Body of pancreas (tissue), 4 donors: ENCODE measurements around the gene GLIS1. TPM values are rescaled to one million over a fixed set of nuclear protein-coding genes. Genes with fewer than 3 reads are reported as not detected.

Experiments
- ATAC-seq: fragments of 150-250 bp; one replicate; pipeline ENCODE4 v1.9.1; 2016
- DNase-seq, 4 donors: peaks; one replicate each; pipeline ENCODE4 v3.0.0-alpha.2; 2019
- H3K27ac ChIP-seq, 4 donors: fragments of 200-600 bp; sonication (generic); 1 replicate in 3 of 4; 2 replicates in 1 of 4; pipeline versions ENCODE4 v1.5.1 to v1.6.1; 2016 to 2019; ENCODE audit warnings: mild to moderate bottlenecking in 1 of 4, mixed read lengths in 1 of 4, moderate library complexity in 1 of 4
- H3K27me3 ChIP-seq, 2 donors: fragments of 200-600 bp; sonication (generic); one replicate each; pipeline ENCODE4 v1.6.0; 2016; ENCODE audit warnings: mild to moderate bottlenecking in 1 of 2
- H3K36me3 ChIP-seq, 2 donors: fragments of 200-600 bp; sonication (generic); replicated peaks in 1 of 2; 2 replicates each; pipeline ENCODE4 v1.5.1; 2016; ENCODE audit warnings: low read depth in 2 of 2; ENCODE audit not compliant: insufficient read depth in 1 of 2
- H3K4me1 ChIP-seq: fragments of 200-600 bp; sonication (generic); one replicate; pipeline ENCODE4 v1.6.0; 2016
- H3K4me3 ChIP-seq, 2 donors: fragments of 200-600 bp; sonication (generic); 1 replicate in 1 of 2; 2 replicates in 1 of 2; pipeline ENCODE4 v1.5.1; 2016 to 2019
- H3K9me3 ChIP-seq, 3 donors: fragments of 200-600 bp; sonication (generic); 1 replicate in 2 of 3; 2 replicates in 1 of 3; pipeline ENCODE4 v1.5.1; 2016
- POLR2A ChIP-seq, 3 donors: fragments of 450-650 bp; IDR thresholded peaks; one replicate each; pipeline ENCODE4 v1.6.1; 2016; ENCODE audit warnings: antibody characterized with exemption in 3 of 3, mild to moderate bottlenecking in 2 of 3
- WGBS, 2 donors: methylation state at CpG; one replicate each; pipeline ENCODE4 v1.1.5; 2017; 5-methylcytosine and 5-hydroxymethylcytosine counted together
- intact Hi-C: fragments of 100-400 bp; cut with DNase I; formaldehyde crosslinking; loops from one replicate; pipeline ENCODE4 v1.15.1; 2023
- total RNA-seq, 2 donors: library from RNA; depleted of rRNA; stranded (reverse); fragments of >200 nt; gene quantifications; one replicate each; pipeline ENCODE4 v1.1.0, GENCODE V29; 2016
- TF ChIP-seq, protein P1 (sequence below), 7 experiments: fragments of 450-650 bp in 4 of 7; fragments of 200-600 bp in 3 of 7; sonication (generic) in 3 of 7; IDR thresholded peaks; one replicate each; pipeline ENCODE4 v1.5.1; 2016 to 2019; ENCODE audit warnings: antibody characterized with exemption in 7 of 7

GLIS1 gene
- total RNA-seq, 2 donors from 2014 or later: 0.33 TPM; not detected in 1

DNA sequence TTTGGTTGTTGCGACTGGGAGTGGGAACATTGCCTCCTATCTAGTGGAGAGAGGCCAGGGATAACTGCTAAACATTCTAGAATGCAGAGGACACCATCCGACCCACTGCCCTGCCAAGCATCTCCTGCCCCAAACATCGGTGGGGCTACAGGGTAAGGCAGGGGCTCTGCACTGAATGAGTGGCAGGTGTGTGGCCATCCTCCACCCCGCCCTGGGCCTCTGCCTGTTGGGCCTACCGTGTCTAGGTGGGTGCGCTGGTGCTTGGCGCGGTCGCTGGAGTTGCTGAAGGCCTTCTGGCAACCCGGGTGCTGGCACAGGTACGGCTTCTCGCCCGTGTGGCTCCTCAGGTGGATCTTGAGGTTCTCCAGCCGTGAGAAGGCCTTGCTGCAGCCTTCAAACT is 209.4 kb downstream of the GLIS1 start:
- Histone ChIP-seq H3K36me3 (no peaks in the 10 kb centered on the region), H3K27ac (no peak overlapping the region), H3K9me3 (no peaks in the 10 kb centered on the region), H3K27me3 (no peaks in the 10 kb centered on the region), H3K4me3 (no peak overlapping the region), H3K4me1 (peaks cover 18% of the 10 kb centered on the region)
- DNase-seq: no peak
- intact Hi-C loops: no loop called here
- ATAC-seq: no peak
- no peak for TF ChIP-seq POLR2A (IDR thresholded peaks at IDR 0.05)
- TF ChIP-seq, protein P1, sequence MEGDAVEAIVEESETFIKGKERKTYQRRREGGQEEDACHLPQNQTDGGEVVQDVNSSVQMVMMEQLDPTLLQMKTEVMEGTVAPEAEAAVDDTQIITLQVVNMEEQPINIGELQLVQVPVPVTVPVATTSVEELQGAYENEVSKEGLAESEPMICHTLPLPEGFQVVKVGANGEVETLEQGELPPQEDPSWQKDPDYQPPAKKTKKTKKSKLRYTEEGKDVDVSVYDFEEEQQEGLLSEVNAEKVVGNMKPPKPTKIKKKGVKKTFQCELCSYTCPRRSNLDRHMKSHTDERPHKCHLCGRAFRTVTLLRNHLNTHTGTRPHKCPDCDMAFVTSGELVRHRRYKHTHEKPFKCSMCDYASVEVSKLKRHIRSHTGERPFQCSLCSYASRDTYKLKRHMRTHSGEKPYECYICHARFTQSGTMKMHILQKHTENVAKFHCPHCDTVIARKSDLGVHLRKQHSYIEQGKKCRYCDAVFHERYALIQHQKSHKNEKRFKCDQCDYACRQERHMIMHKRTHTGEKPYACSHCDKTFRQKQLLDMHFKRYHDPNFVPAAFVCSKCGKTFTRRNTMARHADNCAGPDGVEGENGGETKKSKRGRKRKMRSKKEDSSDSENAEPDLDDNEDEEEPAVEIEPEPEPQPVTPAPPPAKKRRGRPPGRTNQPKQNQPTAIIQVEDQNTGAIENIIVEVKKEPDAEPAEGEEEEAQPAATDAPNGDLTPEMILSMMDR (IDR thresholded peaks at IDR 0.05): no peak
- WGBS, 2 donors: 85 to 90% methylated on average over 3 to 14 of the region's 14 CpGs

DNA sequence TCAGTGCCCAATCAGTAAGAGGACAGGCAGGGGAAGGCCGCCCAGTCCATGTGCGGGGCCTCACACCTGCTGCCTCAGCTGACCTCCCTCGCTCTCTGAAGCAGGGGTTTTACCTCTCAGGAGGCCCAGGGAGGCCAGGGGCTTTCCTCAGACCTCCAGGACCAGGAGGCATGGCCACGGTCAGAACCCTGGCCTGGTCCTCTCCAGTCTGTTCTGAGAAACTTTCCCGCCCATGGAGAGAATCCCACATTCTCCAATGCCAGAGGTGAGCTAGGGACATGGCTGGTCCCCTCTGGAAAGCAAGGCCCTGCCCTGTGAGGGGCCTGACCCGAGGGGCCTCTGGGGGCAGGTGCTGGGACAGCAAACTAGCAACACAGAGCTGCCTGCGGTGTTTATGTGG is 211.6 kb downstream of the GLIS1 start:
- DNase-seq (no peak), ATAC-seq (no peak)
- Histone ChIP-seq H3K4me1 (peaks cover 18% of the 10 kb centered on the region), H3K36me3 (no peaks in the 10 kb centered on the region), H3K27me3 (no peaks in the 10 kb centered on the region), H3K9me3 (no peaks in the 10 kb centered on the region), H3K4me3 (no peak overlapping the region), H3K27ac (no peak overlapping the region)
- no peak for TF ChIP-seq POLR2A (IDR thresholded peaks at IDR 0.05)
- TF ChIP-seq, protein P1 (IDR thresholded peaks at IDR 0.05): no peak
- intact Hi-C loops: no loop called here
- WGBS, 2 donors: 85 to 86% methylated on average over 4 to 7 of the region's 7 CpGs

DNA sequence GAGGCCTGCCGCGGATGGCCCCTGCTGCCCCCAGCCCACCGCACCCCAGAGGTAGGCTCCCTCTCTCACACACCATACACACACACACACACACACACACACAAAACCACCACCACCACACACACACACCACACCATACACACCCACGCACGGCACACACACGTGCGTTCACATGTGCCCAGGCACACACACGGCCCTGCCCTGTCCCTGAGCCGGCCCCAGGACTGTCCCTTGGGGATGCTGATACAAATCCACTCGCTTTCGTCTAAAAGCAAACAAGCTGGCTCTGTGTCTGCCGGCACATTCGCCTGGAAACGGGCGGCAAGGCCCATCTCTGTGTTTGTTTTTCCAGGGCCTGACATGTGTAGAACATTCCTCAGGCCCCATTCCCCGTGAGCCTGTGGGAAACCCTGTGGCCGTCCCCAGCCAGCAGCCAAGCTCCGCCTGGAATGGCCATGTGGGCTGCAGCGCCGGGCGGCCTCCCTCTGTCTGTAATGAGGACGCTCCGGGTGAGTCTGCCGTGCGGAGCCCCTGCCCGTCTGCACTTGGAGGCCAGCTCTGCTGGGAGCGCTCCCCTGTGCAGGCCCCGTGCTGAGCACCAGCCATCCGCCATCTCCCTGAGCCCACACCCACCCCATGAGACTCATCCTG is 212.4 kb downstream of the GLIS1 start:
- Histone ChIP-seq H3K9me3 (no peaks in the 10 kb centered on the region), H3K27ac (peak overlapping the region in 1 of 4 donors; percentile 12), H3K4me3 (no peak overlapping the region), H3K27me3 (no peaks in the 10 kb centered on the region), H3K36me3 (no peaks in the 10 kb centered on the region), H3K4me1 (peaks cover 18% of the 10 kb centered on the region)
- WGBS, 2 donors: 48 to 68% methylated on average over 10 to 29 of the region's 29 CpGs
- peak; percentile 64 for ATAC-seq
- intact Hi-C loops: no loop called here
- peak; percentile 34 to 66 (median 48) for DNase-seq
- no peak for TF ChIP-seq POLR2A (IDR thresholded peaks at IDR 0.05)
- TF ChIP-seq, protein P1 (IDR thresholded peaks at IDR 0.05): no peak

DNA sequence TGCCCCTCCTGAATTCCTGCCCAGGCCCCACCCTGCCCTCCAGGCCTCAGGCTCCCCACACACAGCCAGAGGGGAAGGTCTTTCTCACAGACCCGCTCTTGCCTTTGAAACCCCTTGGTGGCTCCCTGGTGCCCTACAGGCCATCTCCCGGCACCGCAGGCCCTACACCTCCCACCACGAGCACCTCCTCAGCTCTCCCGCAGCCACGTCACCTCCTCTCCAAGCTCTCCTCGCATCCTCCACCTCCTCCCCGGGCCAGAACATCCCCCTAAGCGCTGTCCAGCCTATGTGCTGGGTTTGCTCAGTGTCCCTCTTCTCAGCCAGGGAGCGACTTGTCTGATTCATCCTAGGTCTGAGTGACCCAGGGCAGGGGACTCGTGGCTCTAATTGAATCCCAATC is 213.4 kb downstream of the GLIS1 start:
- ATAC-seq (no peak), DNase-seq (no peak)
- Histone ChIP-seq H3K27me3 (no peaks in the 10 kb centered on the region), H3K27ac (no peak overlapping the region), H3K4me1 (peaks cover 18% of the 10 kb centered on the region), H3K36me3 (no peaks in the 10 kb centered on the region), H3K9me3 (no peaks in the 10 kb centered on the region), H3K4me3 (no peak overlapping the region)
- intact Hi-C loops: no loop called here
- 70 to 86% methylated on average over 10 to 11 of the region's 11 CpGs for WGBS, 2 donors
- TF ChIP-seq, protein P1 (IDR thresholded peaks at IDR 0.05): no peak
- no peak for TF ChIP-seq POLR2A (IDR thresholded peaks at IDR 0.05)
